HG02981 (cell line): Measurements from ENCODE around the gene TRAF1.

Experiments
- ATAC-seq: cut with Tn5 transposase; IDR thresholded peaks from one replicate; pipeline ENCODE4 v1.9.1; 2021; ENCODE audit warnings: mild to moderate bottlenecking, moderate library complexity; ENCODE audit not compliant: unreplicated experiment

Gene TRAF1

DNA sequence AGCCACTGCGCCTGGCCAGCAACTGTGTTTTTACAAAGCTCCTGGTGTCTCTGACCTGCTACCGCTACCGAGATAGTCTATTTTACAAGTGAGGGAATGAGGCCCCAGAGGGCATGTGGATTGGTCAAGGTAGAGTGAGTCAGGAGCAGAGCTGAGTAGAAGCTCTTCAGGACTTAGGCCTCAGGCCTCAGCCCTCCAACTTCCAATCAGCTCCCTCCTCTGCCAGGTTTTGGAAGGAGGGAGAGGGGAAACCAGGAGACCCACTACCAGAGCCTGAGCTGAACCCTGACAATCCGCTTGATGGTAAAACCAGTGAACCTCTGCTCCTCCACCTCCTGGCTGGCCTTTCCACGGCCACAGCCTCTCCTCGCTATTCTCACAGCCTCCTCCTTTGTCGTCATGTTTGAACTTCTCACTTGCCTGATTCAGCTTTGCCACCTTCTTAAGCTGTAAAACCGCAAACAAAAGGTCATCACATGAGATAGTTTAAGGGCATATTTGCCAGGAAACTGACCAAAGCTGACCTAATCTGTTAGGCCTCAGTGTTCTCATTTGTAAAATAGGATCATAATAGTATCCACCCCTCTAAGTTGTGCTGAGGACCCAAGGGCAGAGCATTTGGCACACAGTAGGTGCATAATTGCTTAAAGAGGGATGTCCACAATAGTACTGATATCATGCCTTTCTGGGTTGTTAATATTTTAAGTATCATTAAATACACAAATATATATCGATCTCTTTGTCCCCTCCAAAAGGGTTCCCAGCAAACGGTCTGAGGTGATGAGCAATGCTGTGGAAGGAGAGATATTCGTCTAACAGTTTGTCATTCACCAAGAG lies 1.7 kb downstream of the TRAF1 start:
- no peak for ATAC-seq

DNA sequence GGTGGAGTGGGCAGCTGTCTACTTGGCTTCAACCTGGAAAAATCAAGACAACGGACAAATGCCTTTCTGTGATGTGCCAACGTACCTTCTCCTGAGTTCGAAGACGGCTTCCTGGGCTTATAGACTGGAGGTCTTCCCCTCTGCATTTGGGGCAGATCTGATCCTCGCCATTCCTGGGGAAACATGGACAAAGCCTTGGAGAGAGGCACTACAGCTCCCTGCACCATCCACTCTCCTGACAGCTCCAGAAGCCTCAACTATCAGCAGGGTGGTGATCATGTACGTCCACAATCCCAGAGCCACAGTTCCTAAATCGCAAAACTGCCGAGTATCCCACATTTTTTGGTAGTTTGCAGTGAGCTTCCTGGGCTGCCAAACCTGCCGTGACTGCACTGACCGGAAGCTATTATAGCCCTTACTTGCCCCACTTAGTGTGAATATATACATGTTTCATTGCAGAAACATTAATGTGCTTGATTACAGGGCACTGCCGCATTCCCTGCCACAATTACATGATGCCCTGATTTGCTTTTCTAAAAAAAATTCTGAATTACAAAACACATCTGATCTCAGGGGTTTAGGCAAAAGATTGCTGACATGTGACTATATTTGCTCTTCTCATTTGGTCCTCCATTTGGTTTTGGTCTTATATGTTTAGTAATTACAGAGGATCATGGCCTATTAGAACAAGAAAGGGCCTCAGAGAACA lies 2.8 kb downstream of the TRAF1 start:
- ATAC-seq = no peak

- no peak for ATAC-seq
Observed at GRCh38 chr9:120922404-120923195, 4.0 kb downstream of the TRAF1 start.

DNA sequence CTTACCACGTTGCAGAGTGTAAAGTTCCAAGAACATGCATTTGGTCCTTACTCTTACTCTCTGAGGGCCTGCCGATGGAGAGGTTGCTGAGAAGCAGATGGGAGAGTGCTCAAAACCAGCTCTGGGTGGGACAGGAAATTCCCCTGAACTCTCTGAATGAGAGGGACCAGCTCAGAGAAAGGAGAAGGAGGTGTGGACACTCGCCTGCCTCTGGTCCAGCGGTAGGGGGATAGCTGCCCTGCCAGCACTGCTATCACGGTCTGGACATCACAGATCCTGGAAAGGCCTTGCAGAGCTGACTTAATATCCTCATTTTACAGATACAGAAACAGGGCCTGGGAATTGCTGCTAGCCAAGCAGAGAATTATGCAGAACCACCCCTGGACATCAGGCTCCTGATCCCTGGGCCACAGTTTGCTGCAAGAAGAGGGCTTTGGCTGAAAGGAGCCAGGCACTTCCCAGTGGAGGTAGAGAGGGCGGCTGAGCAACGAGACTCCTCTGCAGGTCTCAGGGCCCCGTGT lies 4.9 kb downstream of the TRAF1 start:
- no peak for ATAC-seq

DNA sequence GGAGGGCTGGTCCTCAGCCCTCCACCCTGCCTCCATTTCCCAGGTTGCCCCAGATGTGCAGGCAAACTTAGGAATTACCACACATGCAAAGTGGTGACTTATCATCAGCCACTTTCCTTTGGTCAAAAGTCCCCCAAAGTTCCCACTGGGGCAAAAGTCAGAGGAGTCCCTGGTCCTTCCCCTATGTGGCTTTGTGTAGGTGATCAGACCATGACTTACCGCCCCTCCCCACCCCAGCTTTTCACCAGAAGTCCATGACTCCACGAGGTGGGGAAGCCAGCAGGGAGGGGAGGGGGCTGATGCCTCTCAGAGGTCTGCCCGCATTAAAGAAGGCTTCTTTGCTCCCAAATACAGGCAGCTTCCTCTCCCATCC lies 5.8 kb downstream of the TRAF1 start:
- no peak for ATAC-seq

DNA sequence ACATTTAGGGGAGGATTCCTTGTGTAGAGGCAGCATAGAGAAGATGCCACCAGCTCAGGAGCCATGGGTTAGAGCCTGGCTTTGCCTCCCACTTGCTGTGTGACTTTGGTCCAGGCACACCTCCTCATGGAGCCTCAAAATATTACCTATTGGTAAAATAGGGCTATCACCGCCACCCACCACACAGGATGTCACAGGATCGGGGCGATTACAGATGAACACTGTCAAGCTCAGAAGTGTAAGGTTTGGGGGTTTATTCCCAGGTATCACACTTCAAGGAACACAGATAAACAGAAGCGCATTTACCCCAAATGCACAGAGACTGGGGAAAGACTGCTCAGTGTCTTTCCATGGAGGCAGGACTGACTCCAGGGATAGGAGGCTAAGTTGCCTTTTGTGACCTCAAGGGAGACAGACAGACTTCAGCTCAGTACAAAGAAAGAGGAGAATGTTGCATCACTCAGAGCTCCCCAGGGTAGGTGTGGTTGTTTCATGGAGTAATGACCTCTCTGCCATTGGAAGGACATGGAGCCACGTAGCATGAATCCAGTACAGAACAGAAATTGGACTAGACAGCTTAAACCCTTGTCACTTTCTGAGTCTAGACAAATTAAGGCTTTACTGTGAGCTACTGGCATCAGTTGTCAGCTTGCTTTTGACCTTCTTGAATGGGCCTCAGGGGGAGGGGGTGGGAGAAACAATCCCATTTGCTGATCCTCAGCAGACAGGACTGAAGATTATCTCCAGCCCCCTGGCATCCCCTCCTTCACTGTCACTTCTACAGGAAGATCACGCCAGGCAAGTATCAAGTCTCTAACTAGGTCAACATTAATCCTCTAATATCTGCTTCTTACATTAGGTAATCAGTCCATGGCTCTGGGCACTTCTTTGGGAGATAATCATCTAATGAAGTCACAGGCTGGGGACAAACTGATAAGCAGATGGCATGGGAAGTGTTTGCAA lies 6.5 kb downstream of the TRAF1 start:
- no peak for ATAC-seq

- no peak for ATAC-seq
Observed at GRCh38 chr9:120918931-120919842, 7.4 kb downstream of the TRAF1 start.

DNA sequence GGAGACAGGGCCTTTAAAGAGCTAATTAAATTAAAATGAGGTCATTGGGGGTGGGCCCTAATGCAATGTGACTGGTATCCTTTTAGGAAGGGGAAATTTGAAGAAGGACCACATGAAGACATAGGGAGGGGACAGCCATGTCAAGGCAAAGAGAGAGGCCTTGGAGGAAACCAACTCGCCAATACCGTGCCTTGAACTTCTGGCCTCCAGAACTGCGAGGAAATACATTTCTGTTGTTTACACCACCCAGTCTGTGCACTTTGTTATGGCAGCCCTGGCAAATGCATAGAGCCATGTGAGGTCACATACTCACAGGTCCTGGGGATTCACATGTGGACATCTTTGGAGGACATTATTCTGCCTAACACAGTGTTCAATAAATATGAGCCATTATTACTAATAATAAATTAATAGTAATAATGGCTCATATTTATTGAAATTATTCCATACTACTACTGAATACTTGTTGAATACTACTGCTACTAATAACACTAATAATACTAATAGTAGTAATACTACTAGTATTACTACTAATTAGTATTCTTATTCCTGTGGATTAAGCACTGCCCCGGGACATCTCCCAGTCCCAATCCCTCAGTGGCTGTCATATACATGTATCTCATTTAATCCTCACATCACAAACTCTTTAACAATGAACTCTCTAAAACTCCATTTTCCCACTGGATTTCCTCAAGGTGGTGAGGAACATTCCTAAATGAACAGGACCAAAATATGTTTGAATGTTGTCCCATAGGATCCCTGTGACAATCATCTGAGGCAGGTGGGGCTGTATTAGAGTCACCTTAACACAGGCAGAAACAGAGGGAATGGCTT lies 8.4 kb downstream of the TRAF1 start:
- ATAC-seq = no peak

DNA sequence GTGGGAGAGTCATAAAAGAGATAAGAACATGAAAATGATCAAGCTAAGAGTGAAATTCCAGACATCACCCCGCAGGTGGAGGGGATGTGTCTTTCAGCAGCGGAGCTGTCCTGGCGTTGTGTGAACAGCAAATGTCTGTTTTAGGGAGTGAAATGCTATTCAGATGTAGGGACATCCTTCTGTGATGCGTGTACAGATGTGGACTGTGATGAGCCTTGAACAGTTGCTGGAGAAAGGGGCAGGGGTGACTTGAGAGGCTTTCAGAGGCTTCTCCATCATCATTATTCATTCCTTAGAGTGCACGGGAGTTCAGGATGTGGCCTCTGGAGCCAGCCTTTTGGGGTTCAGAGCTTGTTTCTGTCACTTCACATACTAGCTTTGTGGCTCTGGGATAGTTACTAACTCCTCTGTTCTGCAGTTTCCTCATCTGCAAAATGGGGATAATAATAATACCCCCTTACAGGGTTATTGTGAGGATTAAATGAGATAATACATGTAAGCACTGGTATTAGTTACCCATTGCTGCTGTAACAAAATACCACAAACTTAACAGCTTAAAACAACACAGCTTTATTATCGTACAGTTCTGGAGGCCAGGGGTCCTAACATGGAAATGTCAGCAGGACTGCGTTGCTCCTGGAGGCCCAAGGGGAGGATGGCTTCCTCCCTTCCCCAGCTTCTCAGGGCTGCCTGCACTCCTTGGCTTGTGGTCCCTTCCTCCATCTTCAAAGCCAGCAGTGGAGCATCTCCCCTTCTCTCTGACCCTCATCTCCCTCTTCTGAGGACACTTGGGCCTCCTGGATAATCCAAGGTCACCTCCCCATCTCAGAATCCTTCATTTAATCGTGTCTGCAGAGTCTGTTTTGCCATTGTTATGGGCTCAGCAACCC lies 9.4 kb downstream of the TRAF1 start:
- ATAC-seq = no peak

GRCh38 chr9:120916588-120916987 lies 10.0 kb downstream of the TRAF1 start:
- ATAC-seq = no peak

DNA sequence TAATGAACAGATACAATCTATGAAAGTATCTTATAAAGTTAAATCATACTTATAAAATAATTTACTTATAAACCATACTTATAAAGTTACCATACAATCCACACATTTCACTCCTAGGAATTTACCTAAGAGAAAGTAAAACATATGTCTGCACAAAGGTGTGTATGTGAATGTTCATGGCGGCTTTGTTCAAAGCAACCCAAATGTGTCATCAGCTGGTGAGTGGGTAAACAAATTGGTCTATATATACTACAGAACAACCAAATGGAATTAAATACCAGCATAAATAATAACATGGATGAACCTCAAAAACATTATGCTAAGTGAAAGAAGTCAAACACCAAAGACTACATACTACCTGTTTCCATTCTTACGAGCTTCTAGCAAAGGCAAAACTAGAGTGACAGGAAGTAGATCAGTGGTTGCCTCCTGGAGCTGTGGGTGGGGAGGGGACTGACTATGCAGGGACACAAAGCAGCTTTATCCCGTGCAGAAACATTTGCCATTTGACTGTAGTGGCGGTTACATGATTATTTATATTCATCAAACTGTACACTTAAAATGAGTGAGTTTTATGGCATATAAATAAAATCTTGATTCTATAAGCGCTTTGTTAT lies 10.6 kb downstream of the TRAF1 start:
- ATAC-seq = no peak

DNA sequence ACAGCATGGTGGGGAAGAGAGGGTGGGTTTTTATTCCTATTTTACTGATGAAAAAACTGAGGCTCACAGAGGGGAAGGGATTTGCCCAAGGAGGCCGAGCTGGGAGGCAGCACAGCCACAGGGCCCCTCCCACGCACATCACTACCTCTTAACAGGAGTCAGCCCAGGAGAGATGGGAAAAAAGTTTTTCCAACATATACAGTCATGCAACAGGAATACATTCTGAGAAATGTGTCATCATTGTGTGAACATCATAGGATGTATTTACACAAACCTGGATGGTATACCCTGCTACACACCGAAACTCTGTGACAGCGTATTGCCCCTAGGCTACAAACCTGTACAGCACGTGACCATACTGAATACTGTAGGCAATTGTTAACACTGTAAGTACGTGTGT lies 11.6 kb downstream of the TRAF1 start:
- ATAC-seq = no peak

DNA sequence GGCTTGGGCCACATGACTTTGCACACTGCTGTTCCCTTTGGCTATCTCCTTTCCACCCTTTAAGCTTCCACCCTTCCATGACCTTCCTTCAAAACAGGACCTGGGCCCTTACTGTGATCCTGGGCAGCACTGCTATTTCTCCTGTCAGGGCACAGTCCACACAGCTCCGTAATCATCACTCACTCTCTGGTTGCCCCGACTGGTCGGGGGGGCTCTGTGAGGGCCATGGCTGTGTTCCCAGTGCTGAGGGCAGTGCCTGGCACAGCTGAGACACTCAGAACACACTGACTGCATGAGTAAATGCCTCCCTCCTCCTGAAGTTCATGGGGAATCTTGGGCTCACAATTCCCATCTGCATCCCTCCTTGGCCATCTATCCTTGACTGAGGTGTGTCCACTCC lies 12.2 kb downstream of the TRAF1 start:
- no peak for ATAC-seq

- ATAC-seq = no peak
Observed at GRCh38 chr9:120913647-120914264, 12.8 kb downstream of the TRAF1 start.

- ATAC-seq = no peak
Observed at GRCh38 chr9:120912958-120913646, 13.5 kb downstream of the TRAF1 start.

GRCh38 chr9:120911295-120911837 lies 15.2 kb downstream of the TRAF1 start:
- ATAC-seq = no peak
